Osteocyte (in vitro differentiated cells): ENCODE data around the gene ZNRF3. TPM values are rescaled to one million over a fixed set of nuclear protein-coding genes. Genes with fewer than 3 reads are reported as not detected.

ENCODE experiments used
- DNase-seq: peaks from one replicate; pipeline ENCODE4 v3.0.0; 2021; ENCODE audit warnings: mixed read lengths; ENCODE audit not compliant: unreplicated experiment; ENCODE audit errors: extremely low spot score
- H3K27ac Mint-ChIP-seq: one replicate; pipeline ENCODE4 v1.8.0; 2021; ENCODE audit warnings: mild to moderate bottlenecking, mixed read lengths; ENCODE audit not compliant: unreplicated experiment
- H3K27me3 Mint-ChIP-seq: one replicate; pipeline ENCODE4 v1.8.0; 2021; ENCODE audit warnings: mixed read lengths; ENCODE audit not compliant: unreplicated experiment
- H3K36me3 Mint-ChIP-seq: one replicate; pipeline ENCODE4 v1.8.0; 2021; ENCODE audit warnings: mixed read lengths; ENCODE audit not compliant: unreplicated experiment
- H3K4me1 Mint-ChIP-seq: one replicate; pipeline ENCODE4 v1.8.0; 2021; ENCODE audit warnings: mixed read lengths; ENCODE audit not compliant: unreplicated experiment
- H3K4me3 Mint-ChIP-seq: one replicate; pipeline ENCODE4 v1.8.0; 2021; ENCODE audit warnings: mild to moderate bottlenecking, moderate library complexity, mixed read lengths; ENCODE audit not compliant: unreplicated experiment
- H3K9me3 Mint-ChIP-seq: one replicate; pipeline ENCODE4 v1.8.0; 2021; ENCODE audit warnings: mixed read lengths; ENCODE audit not compliant: unreplicated experiment
- CTCF ChIP-seq: fragments of 200-600 bp; sonication (generic); IDR thresholded peaks from 2 replicates; pipeline ENCODE4 v1.5.0; 2021; ENCODE audit warnings: antibody characterized with exemption, mild to moderate bottlenecking, moderate library complexity
- total RNA-seq: library from RNA; stranded (reverse); gene quantifications from 2 replicates; pipeline ENCODE4 v1.2.1, GENCODE V29; 2021

ZNRF3 gene
- total RNA-seq, 1 donor from 2014 or later: 6.4 TPM

- Mint-ChIP-seq H3K27ac (no peak overlapping the region), H3K36me3 (peaks cover 2% of the 10 kb centered on the region), H3K27me3 (no peaks in the 10 kb centered on the region), H3K4me3 (no peak overlapping the region), H3K9me3 (no peaks in the 10 kb centered on the region), H3K4me1 (no peaks in the 10 kb centered on the region)
- DNase-seq: no peak
- no peak for TF ChIP-seq CTCF
Measured at GRCh38 chr22:28940441-28940840, 57.1 kb downstream of the ZNRF3 start.

DNA sequence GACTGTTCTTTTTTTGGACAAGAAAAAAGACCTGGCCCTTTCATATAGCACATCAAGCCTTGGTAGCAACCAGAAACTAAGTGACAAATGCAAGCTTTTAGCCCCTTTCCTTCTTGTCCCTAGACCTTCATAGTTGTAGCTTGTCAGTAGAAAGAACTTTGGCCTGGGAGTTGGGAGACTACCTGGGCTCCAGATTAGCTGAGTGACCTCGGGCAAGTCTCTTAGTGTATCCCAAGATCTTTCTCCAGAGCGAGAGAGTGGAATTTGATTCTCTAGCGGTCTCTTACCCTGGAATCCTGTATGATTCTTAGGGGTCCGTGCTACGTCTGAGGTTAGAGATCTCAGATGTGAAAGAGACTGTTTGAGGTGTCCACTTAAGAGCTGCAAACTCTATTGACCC, 59.0 kb downstream of the ZNRF3 start:
- Mint-ChIP-seq H3K9me3 (peaks cover 16% of the 10 kb centered on the region), H3K27ac (no peak overlapping the region), H3K27me3 (no peaks in the 10 kb centered on the region), H3K4me3 (no peak overlapping the region), H3K4me1 (no peaks in the 10 kb centered on the region), H3K36me3 (peaks cover 11% of the 10 kb centered on the region)
- DNase-seq: no peak
- TF ChIP-seq CTCF: no peak

- no peak for TF ChIP-seq CTCF
- Mint-ChIP-seq H3K9me3 (peaks cover 19% of the 10 kb centered on the region), H3K27ac (no peak overlapping the region), H3K36me3 (peaks cover 11% of the 10 kb centered on the region), H3K27me3 (no peaks in the 10 kb centered on the region), H3K4me1 (no peaks in the 10 kb centered on the region), H3K4me3 (no peak overlapping the region)
- DNase-seq: no peak
Measured at GRCh38 chr22:28942801-28943500, 59.6 kb downstream of the ZNRF3 start.

GRCh38 chr22:28943501-28943879, 60.1 kb downstream of the ZNRF3 start:
- Mint-ChIP-seq H3K4me3 (no peak overlapping the region), H3K27me3 (no peaks in the 10 kb centered on the region), H3K4me1 (no peaks in the 10 kb centered on the region), H3K27ac (no peak overlapping the region), H3K9me3 (peaks cover 19% of the 10 kb centered on the region), H3K36me3 (peaks cover 13% of the 10 kb centered on the region)
- TF ChIP-seq CTCF: no peak
- DNase-seq: no peak

DNA sequence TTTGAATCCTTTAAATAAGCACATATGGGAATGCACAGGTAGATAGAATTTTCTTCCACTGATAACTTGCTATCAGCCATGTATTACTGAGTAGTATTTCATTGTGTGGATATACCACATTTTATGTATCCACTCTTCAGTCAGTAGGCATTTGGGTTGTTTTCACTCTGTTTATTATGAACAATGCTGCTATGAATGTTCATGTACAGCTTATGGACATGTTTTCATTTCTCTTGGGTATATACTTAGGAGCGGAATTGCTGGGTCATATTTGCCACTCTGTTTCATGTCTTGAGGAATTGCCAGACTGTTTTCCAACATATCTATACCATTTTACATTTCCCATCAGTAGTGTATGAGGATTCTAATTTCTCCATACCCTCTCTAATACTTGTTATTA, 63.8 kb downstream of the ZNRF3 start:
- H3K9me3 Mint-ChIP-seq: peaks cover 19% of the 10 kb centered on the region
- H3K27me3 Mint-ChIP-seq: no peaks in the 10 kb centered on the region
- no peak overlapping the region for H3K4me3 Mint-ChIP-seq
- peaks cover 26% of the 10 kb centered on the region for H3K4me1 Mint-ChIP-seq
- H3K36me3 Mint-ChIP-seq: peaks cover 14% of the 10 kb centered on the region
- no peak for TF ChIP-seq CTCF
- H3K27ac Mint-ChIP-seq: no peak overlapping the region
- no peak for DNase-seq
